AG10803 (cell line): ENCODE results near the gene FRAS1.
"Not testable (repeated sequence)": the region's sequence is repeated elsewhere in the genome, so short reads cannot be mapped to it uniquely, and the experiment has no call there.

ENCODE experiments used
- DNase-seq: peaks from one replicate; pipeline ENCODE4 v3.0.0; 2010; ENCODE audit warnings: low read depth
- H3K4me3 ChIP-seq: 2 replicates; pipeline ENCODE4 v1.5.1; 2011; ENCODE audit warnings: mild to moderate bottlenecking, low read length, control low read depth
- CTCF ChIP-seq: conservative IDR thresholded peaks from 2 replicates; pipeline ENCODE4 v1.5.1; 2011; ENCODE audit warnings: mild to moderate bottlenecking, low read length, control low read depth, inconsistent platforms

Gene FRAS1

GRCh38 chr4:78197947-78198346 lies 140.8 kb downstream of the FRAS1 start:
- no peak for TF ChIP-seq CTCF
- DNase-seq = no peak
- no peak overlapping the region for H3K4me3 ChIP-seq

GRCh38 chr4:78199984-78200383 lies 142.9 kb downstream of the FRAS1 start:
- TF ChIP-seq CTCF = no peak

GRCh38 chr4:78200949-78201348 lies 143.8 kb downstream of the FRAS1 start:
- TF ChIP-seq CTCF = no peak
- no peak for DNase-seq
- H3K4me3 ChIP-seq = no peak overlapping the region

More at GRCh38 chr4:78199984-78200383, 142.9 kb downstream of the FRAS1 start:
- DNase-seq = no peak
- H3K4me3 ChIP-seq = no peak overlapping the region

DNA sequence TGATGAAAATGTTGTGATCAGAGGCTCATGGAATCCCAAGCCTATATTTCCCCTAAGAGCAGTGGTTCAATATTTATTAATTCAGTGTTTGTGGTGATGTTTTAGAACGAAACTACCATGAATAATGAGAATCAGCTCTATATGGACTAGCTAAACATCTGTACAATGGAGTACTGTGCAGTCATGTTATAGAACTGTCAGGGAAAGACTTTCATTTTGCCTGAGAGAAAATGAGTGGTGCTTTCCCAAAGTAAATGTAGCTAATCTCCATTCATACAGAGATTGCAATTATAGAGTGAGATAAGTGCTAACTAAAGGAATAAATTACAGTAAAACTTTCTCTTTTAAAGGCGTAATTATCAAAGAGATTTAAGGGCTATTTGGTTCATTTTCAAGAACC lies 147.1 kb downstream of the FRAS1 start:
- no peak overlapping the region for H3K4me3 ChIP-seq
- no peak for TF ChIP-seq CTCF
- no peak for DNase-seq

GRCh38 chr4:78205591-78205990 lies 148.5 kb downstream of the FRAS1 start:
- no peak overlapping the region for H3K4me3 ChIP-seq
- no peak for DNase-seq
- no peak for TF ChIP-seq CTCF

DNA sequence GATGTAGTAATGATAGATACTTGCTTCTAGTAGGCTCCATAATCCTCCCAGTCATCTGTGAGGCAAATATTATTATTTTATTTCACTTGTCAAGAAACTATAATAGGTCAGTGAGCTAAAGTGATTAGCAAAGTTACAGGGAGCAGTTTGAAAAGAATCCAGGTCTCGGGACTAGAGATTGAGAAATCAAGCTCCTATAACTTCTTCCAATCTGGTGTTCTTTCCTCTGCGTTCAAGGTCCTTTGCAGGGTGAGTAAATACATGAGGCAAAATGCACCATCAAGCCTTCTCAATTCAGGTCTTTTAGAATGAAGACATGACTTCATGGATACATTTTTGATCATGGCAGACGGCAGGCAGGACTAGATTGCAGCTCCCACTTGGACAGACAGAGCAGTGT lies 150.4 kb downstream of the FRAS1 start:
- DNase-seq = no peak
- no peak overlapping the region for H3K4me3 ChIP-seq
- no peak for TF ChIP-seq CTCF

- DNase-seq = no peak
- no peak for TF ChIP-seq CTCF
- no peak overlapping the region for H3K4me3 ChIP-seq
Measured at GRCh38 chr4:78207951-78208350, 150.8 kb downstream of the FRAS1 start.

GRCh38 chr4:78208896-78209295 lies 151.8 kb downstream of the FRAS1 start:
- not testable (repeated sequence) for DNase-seq, H3K4me3 ChIP-seq
